Measurements from ENCODE around the gene SIPA1.

Gene SIPA1

DNA sequence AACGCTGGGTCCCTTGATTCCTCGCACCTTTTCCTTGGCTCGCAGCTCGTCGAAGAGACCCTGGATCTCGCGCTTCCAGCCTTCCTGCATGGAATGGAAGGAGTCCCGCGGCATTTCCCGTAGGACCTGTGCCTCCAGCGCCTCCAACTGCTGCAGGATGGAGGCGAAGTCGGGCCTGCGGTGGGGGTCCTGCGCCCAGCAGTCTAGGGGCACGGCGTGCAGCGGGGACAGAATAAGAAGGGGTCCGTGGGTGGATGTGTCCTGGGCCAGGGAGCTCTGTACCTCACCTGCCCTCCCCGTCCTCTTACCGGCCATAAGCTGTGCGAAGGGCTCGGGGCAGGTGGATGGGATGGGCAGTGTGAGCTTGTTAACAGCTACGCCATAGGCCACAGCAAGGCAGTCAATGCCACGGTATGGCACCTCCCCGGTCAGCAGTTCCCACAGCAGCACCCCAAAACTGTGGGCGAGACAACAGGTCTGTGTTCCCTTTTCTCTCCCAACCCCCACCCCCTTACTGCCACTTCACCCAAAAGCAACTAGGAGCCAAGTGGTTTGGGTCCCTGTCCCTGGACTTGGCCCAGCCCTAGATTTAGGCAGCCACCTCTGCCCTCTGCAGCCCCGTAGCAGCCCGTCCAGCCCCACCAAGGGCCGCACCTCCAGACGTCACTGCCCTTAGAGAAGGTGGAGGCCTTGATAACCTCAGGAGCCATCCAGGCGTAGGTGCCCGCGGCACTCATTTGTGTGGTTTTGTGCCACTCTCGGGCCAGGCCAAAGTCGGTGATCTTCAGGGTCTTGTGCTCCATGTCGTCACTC lies 30.1 kb upstream of the SIPA1 start:
- DNase-seq: no peak

DNA sequence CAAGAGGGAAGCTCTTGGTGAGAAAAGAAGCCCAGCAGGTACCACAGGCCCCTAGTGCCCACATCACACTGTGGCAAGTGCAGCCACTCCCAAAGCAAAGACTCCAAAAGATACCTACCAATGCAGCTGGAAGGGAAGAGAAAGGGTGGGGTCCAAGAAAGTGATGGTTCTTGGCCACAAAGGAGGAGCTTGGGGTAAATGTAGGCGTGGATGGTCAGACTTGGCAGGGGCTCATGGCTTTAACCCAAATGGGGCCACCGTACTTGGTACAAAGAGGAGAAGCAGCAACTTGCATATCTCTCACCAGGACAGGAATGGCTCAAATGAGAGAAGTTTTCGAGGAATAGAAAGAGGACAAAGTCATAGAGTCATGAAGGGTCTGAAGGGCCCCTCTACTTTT lies 28.7 kb upstream of the SIPA1 start:
- DNase-seq: no peak

DNA sequence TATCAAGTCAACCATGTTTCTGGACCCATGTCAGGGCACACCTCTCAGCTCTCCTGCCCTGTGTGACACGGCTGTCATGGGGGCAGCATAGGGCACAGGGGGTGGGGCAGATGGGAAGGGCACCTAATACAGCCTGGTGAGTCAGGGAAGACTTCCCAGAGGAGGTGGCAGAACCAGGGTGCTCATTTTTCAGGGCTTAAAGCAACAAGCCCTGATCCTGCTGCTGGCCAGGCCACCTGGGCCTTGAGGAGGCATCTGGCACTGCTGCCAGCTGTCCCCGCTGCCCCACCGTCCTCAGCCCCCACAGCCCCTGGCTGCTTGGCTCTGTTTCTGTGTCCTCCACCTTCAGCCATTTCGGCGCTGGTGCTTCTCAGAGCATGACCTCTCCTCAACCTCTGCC lies 28.2 kb upstream of the SIPA1 start:
- no peak for DNase-seq

DNA sequence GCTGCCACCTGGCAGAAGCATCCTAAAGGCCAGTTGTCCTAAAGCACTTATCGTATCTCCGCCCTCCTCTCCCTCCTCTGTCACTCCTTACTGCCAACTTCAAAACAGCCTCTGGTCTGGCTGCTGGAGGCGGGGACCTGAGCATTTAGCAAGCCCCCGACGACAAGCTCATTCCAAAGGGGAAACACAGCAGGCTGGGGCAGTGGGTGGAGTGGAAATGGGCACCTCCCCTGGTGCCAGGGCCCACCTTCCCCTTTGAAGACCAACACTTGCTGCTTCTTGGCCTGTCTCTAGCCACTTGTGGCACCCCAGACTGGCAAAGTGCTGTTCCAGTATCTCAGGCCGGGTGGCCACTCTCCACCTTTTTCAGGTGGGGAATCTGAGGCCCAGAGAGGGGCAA lies 27.5 kb upstream of the SIPA1 start:
- no peak for DNase-seq

DNA sequence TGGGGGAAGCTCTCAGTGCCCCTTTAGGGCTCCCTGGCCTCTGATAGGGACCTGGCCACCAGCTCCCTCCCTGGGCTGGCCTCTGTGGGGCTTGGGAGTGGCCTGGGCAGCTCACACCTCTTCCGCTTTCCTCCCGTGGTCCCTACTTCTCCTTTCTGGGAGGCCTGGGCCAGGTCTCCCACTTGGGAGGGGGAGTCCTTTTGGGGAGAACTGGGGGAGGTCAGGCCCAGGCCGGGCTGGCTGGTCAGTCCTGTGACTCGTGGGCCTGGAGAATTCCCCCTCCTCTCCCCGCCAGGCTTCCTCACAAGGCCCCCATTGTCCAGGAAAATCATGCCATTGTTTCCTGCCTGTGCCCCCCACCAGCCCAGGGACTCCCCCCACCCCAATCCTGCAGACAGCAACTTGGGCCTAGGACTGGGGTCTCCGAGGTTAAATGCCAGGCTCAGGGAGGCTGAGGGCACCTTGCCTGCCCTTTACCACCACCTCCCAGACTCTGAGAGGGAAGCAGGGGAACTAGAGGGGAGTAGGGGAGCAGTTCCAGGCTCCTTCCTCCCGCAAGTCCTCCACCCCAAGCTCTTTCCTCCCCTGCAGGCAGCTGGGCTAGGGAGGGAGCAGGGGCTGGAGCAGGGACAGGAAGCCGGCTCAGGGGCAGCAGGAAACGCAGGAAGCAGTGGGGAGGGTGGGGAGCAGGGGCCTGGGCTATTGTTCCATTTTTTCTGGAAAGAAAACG lies 26.7 kb upstream of the SIPA1 start:
- DNase-seq: peak; percentile 59

DNA sequence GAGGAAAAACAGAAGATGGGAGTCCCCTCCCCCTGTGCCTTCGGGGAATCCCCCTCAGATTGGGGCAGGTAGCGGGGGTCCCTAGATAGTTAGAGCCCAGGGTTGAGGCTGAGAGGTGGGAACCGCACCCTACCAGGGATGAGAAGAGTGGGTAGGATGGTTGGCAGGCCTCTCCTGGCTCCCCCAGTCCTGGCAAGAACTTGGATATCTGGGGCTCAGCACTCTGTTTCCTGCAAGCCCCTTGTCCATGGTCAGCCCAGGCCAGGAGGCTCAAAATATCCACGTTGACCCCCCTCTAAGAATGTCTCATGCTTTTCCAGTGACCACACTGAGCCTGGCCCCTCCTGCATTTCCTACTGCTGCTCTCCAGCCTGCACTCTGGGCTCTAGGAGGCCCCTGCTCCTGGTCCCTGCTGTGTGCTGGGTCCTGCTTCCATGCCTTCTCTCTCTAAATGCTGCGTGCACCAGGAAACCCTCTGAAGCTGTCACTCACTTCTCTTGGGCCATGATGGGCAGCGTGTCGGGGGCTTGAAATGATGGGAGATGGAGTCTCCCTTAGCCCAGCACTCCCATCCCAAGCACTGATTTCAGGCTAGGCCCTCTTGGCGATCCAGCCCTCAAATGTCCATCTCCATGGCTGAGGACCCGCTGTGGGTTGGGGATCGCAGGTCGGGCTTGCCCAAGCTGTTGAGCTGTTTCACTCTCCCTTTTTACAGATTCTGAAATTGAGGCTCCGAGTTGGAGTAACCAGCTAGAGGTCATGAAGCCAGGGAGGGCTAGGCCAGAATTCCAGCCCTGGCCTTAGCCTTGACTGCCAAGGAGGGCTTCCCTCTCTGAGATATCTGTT lies 25.9 kb upstream of the SIPA1 start:
- DNase-seq: no peak

DNA sequence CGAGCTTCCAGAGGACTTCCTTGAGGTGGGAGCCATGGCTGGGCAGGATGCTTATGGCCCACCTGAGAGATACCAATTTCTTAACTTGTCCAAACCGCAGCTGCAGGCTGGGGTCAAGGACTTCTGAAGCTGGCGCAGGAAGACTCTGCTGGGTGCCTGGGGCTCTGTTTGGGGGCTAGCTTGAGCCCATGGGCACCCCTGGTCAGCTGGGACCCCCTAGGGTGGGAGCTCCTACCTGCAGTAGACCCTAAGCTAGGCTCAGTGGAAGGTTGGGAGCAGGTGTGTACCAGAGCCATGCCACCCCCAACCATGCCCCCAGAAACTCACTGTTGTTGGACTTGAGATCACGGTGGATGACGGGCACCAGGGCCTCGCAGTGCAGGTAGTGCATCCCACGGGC lies 25.2 kb upstream of the SIPA1 start:
- no peak for DNase-seq

DNA sequence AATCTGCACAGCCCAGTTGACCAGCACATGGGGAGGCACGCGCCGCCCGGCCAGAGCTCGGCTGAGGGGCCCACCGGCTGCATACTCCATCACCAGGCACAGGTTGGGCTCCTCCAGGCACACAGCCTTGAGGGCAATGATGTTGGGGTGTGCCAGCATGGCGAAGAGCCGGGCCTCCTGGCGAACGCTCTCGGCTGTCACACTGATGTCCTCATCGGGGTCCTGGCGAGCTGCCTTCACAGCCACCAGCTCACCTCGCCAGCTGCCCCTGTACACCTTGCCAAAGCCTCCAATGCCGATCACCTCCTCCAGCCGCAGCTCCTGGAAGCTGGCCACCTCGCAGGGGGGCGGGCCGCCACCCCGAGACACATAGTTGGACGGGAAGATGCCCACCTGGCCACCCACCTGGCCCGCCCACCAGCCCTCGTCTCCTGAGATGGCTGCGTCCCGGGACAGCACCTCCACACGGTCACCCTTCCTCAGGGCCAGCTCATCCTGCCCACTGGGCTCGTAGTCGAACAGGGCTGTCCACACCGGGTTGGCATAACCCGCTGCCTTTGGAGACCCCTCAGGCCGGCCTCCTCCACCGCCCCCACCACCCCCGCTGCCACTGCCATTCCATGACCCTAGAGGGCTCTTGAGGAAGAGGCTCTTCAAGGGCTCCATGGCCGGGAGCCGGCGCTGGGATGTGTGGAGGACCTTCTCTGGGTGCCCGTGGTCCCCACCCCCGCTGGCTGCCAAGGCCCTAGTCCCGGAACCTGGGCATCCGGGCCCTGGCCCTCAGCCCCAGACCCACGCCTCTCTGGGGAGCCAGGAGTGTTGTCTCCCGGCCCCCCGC lies 24.6 kb upstream of the SIPA1 start:
- DNase-seq: no peak

DNA sequence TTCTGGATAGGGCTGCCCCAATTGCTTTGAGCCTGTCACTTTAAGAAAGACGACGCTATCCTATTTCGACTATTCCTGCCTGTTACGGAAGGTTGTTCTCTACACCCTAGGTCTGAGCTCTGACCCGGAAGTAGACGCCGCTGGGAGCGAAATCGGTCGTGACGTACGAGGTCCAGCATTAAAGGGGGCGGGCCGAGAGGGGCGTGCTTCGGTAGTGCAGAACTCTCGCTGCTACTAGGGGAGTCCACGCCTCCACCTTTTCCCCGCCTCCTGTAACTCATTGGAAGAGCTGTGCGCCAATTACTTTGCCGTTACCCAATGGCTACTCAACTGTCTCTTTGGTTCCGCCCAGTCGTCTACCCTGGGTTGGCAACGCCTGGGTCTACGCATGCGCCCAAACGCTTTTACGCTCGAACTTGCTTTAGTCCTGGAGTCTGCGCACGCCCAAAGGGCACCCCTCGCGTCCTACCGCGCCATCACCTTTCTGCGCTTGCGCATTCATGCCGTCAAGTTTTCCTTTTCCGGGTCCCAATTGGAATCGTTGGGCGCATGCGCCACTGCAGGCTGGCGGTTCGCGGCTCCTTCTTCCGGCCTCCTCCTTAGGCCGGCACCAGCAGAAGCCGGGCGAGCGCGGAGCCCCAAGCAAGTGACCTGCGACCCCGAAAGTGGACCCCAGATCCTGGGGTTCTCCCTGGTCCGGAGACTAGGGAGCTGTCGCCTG lies 22.5 kb upstream of the SIPA1 start, which contains the start of gene PCNX3:
PCNX3 (plus strand) TSS at position 548 of the 721 bp plus-strand sequence. CDS start 536 bp downstream, outside the sequence.
- DNase-seq: peak; percentile 100

DNA sequence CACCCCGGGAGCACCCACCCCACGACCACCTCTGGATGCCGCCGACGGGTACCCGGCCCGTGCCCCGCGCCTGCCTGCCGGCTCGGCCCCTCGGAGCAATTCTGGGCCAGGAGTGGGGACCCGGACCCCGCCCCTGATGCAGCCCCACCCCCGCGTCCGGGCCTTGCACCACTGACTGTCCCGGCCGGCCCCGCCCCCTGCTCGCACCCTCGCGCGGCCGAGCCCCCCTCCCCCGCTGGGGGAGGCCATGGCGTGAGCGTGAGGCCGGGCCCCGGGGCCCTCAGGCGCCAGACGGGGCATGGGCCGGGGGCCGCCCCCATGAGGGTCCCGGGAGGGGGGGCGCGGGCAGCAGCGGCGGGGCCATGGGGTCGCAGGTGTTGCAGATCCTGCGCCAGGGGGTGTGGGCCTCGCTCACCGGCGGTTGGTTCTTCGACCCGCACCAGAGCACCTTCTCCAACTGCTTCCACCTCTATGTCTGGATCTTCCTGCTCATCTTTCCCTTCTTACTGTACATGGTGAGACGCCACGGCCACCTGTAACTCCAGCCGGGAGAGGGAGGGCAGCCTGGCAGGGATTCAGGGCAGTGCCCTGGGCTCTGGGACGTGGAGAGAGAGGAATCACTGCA lies 21.8 kb upstream of the SIPA1 start:
- DNase-seq: peak; percentile 33

DNA sequence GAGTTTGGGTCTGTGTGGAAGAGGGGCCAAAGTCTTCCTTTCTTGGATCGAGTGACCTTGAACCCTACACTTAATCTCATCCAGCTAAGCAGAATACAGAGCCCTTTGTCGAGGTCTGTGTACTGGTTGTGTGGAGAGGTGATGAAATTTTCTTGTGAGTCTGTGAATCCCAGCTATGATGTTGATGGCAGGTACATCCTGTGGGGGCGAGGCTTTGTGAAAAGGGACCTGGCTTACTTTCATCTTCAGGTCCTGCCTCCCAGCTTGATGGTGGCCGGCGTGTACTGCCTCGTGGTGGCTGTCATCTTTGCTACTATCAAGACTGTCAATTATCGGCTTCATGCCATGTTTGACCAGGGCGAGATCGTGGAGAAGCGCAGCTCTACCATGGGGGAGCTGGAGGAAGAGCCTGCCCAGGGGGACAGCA lies 21.3 kb upstream of the SIPA1 start:
- no peak for DNase-seq

DNA sequence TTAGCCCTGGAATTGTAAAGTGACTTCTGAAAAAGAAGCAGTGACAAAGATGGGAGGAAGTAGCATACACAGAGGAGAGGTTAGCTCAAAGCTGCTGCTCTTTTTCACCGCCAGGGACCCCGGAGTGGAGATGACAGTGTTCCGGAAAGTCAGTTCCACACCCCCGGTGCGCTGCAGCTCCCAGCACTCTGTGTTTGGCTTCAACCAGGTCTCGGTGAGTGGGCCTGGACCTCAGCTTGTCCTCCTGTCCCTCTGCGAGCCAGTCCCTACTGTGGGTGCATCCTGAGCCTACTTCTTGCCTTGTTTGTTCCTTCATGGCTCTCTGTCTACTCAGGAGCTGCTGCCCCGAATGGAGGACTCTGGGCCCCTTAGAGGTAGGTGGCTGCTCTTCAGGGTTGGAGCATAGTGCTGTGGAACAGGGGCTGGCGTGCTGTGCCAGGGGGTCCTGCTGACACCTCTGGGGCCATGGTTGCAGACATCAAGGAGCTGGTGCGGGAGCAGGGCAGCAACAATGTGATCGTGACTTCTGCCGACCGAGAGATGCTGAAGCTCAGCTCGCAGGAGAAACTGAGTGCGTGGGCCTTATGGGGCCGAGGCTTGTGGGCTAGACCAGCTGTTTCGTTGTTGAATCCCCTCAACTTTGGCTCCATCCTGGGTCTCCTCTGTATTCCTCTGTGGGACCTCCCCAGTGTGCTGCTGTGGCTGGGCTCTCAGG lies 20.6 kb upstream of the SIPA1 start:
- no peak for DNase-seq

DNA sequence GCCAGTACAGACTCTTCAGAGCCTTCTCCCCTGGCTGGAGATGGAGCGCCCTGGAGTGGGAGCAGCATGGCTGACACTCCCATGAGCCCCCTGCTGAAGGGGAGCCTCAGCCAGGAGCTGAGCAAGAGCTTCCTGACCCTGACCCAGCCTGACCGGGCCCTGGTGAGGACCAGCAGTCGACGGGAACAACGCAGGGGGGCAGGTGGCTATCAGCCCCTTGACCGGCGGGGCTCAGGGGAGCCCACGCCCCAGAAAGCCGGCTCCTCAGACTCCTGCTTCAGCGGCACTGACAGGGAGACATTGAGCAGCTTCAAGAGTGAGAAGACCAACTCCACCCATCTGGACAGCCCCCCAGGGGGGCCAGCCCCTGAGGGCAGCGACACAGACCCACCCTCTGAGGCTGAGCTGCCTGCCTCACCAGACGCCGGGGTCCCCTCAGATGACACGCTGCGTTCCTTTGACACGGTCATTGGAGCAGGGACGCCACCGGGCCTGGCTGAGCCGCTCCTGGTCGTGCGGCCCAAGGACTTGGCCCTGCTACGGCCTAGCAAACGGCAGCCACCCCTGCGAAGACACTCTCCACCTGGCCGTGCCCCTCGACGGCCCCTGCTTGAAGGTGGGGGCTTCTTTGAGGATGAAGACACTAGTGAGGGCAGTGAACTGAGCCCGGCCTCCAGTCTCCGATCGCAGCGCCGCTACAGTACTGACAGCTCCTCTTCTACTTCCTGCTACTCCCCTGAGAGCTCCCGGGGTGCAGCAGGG lies 19.7 kb upstream of the SIPA1 start:
- no peak for DNase-seq

DNA sequence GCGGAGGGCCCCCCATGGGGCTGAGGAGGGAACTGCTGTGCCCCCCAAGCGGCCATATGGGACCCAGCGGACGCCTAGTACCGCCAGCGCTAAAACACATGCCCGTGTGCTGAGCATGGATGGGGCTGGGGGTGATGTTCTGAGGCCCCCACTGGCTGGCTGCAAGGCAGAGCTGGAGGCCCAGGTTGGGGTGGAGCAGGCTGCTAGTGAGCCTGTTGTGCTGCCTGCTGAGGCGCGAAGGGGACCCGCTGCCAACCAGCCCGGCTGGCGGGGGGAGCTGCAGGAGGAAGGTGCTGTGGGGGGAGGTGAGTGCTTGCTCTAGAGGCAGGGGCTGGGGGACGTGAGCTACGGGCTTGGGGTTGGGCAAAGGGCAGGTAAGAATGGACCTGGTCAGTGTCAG lies 19.1 kb upstream of the SIPA1 start:
- DNase-seq: no peak

DNA sequence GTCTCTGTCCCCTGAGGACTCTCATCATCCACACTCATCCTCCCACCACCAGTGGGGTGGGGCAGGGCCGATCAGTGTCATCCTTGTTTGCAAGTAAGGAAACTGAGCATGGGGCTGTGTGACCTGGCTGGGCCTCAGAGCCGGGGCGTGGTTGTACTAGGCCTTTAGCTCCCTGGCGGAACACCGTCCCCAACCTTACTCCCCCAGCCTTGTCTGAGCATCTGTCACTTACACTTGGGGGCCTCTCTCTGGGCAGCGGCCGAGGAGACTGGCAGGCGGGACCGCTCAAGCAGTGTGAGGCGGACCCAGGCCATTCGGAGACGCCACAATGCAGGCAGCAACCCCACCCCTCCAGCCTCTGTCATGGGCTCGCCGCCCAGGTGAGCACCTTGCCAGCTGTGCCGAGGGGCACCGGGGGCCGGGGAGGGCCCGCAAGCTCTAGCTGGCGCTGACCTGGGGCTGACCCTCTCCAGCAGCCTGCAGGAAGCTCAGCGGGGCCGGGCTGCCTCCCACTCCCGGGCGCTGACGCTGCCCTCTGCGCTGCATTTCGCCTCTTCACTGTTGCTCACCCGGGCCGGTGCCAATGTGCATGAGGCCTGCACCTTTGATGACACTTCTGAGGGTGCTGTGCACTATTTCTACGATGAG lies 18.5 kb upstream of the SIPA1 start:
- no peak for DNase-seq

DNA sequence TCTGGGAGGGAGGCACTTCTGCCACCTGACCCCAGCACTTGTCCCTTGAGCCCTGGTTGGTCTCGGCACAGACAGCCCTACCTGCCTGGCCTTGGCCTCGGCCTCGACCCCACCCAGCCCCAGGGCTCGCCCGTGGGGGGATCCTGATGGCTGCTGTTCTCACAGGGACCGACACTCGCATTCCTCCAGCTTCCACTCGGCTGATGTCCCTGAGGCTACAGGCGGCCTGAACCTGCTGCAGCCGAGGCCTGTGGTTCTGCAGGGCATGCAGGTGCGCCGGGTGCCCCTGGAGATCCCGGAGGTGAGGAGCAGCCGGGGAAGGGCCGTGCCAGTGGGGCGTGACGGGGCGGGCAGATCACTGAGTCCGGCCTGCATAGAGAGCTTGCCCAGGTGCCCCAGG lies 17.2 kb upstream of the SIPA1 start:
- DNase-seq: no peak

DNA sequence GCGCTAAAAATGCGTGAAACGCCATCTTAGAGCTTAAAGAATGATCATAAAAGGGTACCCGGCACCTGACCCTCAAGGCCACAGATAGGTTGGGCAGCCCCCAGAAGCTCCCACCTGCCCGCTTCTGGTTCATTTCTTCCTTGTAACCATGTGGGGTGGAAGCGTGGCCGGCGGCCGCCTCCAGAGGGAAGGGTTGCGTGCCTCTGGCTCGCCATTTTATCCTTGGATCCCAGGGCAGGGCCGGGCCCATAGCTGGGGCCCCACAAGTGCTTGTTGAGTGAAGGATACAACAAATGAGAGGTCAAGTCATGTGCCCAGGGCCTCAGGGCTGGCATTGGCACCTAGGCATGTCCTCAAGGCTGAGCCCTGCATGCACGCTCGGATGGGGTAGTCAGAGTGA lies 16.4 kb upstream of the SIPA1 start:
- DNase-seq: no peak

DNA sequence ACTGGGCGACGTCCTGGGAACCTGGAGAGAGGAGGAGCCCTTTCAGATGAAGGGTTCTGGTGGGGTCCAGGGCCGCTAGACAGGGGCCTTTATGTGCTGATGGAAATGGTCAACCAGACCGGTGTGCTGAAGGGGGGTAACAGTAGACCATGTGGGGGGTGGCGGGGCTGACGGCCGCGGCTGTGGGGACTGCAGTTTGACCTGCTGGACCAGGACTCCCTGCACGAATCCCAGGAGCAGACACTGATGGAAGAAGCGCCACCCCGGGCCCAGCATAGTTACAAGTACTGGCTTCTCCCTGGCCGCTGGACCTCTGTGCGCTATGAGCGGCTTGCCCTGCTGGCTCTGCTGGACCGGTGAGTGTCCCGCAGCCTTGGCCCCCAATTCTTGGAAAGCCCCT lies 15.9 kb upstream of the SIPA1 start:
- no peak for DNase-seq

DNA sequence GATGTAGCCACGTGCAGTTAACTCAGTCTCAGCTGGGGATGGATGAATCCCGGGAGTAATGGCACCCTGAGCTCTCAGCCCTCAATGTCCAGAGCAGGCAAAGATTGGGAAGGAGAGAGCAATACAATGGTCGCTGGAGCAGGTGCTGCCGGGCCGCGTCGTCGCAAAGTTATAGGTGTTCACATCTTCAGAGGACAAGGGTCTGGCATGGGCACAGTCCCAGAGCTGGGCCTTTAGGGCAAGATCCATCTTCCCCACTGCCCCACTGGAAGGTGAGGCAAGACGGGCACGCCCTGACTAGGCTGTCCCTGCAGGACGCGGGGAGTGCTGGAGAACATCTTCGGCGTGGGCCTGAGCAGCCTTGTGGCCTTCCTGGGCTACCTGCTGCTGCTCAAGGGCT lies 14.7 kb upstream of the SIPA1 start:
- DNase-seq: no peak
